Type B pancreatic cell (in vitro differentiated cells): ENCODE measurements around the gene PDE3B. TPM values are rescaled to one million over a fixed set of nuclear protein-coding genes. Genes with fewer than 3 reads are reported as not detected.
"Not testable (repeated sequence)": the region's sequence is repeated elsewhere in the genome, so short reads cannot be mapped to it uniquely, and the experiment has no call there.

Source experiments
- DNase-seq: peaks from one replicate; pipeline ENCODE4 v3.0.0; 2021; ENCODE audit warnings: mixed read lengths; ENCODE audit not compliant: unreplicated experiment; ENCODE audit errors: extremely low spot score
- H3K27ac Mint-ChIP-seq: 2 replicates; pipeline ENCODE4 v1.8.0; 2021; ENCODE audit warnings: mild to moderate bottlenecking, mixed read lengths
- H3K27me3 Mint-ChIP-seq: 2 replicates; pipeline ENCODE4 v1.8.0; 2021; ENCODE audit warnings: mixed read lengths
- H3K36me3 Mint-ChIP-seq: 2 replicates; pipeline ENCODE4 v1.8.0; 2021; ENCODE audit warnings: mixed read lengths
- H3K4me1 Mint-ChIP-seq: one replicate; pipeline ENCODE4 v1.8.0; 2021; ENCODE audit warnings: mixed read lengths; ENCODE audit not compliant: unreplicated experiment
- H3K4me3 Mint-ChIP-seq: 2 replicates; pipeline ENCODE4 v1.8.0; 2021; ENCODE audit warnings: mild to moderate bottlenecking, mixed read lengths
- H3K9me3 Mint-ChIP-seq: 2 replicates; pipeline ENCODE4 v1.8.0; 2021; ENCODE audit warnings: mixed read lengths
- total RNA-seq: library from RNA; stranded (reverse); gene quantifications from 2 replicates; pipeline ENCODE4 v1.2.1, GENCODE V29; 2021; ENCODE audit warnings: low replicate concordance
- TF ChIP-seq, protein P1 (sequence below): fragments of 200-600 bp; sonication (generic); conservative IDR thresholded peaks from 2 replicates; pipeline ENCODE4 v1.5.0; 2021; ENCODE audit warnings: antibody characterized with exemption, mild to moderate bottlenecking

PDE3B gene
- total RNA-seq, 1 donor from 2014 or later: 16.6 TPM

DNA sequence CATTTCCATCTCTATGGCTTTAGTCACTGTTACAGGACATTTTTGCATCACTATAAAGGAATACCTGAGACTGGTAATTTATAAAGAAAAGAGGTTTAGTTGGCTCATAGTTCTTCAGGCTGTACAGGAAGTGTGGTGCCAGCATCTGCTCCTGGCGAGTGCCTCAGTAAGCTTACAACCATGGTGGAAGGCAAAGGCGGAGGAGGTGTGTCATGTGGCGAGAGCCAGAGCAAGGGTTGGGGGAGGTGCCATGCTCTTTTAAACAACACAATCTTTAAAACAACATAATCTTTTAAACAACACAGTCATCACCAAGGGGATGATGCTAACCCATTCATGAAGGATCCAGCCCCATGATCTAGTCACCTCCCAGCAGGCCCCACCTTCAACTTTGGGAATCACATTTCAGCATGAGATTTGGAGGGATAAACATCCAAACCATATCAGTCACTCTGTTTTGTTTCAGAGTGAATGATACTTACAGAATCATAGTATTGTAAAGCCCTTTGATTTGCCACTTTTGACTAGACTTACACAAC, 103.3 kb downstream of the PDE3B start:
- H3K27me3 Mint-ChIP-seq: no peaks in the 10 kb centered on the region
- H3K4me1 Mint-ChIP-seq: peaks cover 10% of the 10 kb centered on the region
- no peak overlapping the region for H3K4me3 Mint-ChIP-seq
- H3K36me3 Mint-ChIP-seq: no peaks in the 10 kb centered on the region
- H3K27ac Mint-ChIP-seq: no peak overlapping the region
- peaks cover 9% of the 10 kb centered on the region for H3K9me3 Mint-ChIP-seq
- no peak for DNase-seq
- TF ChIP-seq, protein P1, sequence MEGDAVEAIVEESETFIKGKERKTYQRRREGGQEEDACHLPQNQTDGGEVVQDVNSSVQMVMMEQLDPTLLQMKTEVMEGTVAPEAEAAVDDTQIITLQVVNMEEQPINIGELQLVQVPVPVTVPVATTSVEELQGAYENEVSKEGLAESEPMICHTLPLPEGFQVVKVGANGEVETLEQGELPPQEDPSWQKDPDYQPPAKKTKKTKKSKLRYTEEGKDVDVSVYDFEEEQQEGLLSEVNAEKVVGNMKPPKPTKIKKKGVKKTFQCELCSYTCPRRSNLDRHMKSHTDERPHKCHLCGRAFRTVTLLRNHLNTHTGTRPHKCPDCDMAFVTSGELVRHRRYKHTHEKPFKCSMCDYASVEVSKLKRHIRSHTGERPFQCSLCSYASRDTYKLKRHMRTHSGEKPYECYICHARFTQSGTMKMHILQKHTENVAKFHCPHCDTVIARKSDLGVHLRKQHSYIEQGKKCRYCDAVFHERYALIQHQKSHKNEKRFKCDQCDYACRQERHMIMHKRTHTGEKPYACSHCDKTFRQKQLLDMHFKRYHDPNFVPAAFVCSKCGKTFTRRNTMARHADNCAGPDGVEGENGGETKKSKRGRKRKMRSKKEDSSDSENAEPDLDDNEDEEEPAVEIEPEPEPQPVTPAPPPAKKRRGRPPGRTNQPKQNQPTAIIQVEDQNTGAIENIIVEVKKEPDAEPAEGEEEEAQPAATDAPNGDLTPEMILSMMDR: no peak

DNA sequence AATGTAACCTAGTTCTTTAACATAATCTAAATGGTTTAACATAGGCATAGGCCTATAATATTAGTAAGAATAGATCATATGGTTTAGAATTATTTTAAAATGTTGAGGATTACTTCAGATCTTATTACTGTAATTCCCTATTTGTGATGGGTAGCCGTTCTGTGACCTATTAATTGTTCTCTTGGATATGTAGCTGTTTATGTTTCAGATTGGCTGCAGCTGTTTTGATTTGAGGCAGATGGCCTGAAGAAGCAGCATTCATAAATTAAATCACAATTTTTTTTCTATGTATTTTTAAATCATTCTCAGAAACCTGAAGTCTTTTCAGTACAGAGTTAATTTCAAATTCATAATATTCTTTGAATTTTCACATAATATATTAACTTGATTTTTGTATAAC, 104.5 kb downstream of the PDE3B start:
- no peak for DNase-seq
- H3K4me1 Mint-ChIP-seq: peaks cover 10% of the 10 kb centered on the region
- no peaks in the 10 kb centered on the region for H3K36me3 Mint-ChIP-seq
- no peak overlapping the region for H3K27ac Mint-ChIP-seq
- TF ChIP-seq, protein P1: no peak
- H3K4me3 Mint-ChIP-seq: no peak overlapping the region
- no peaks in the 10 kb centered on the region for H3K27me3 Mint-ChIP-seq
- peaks cover 4% of the 10 kb centered on the region for H3K9me3 Mint-ChIP-seq

DNA sequence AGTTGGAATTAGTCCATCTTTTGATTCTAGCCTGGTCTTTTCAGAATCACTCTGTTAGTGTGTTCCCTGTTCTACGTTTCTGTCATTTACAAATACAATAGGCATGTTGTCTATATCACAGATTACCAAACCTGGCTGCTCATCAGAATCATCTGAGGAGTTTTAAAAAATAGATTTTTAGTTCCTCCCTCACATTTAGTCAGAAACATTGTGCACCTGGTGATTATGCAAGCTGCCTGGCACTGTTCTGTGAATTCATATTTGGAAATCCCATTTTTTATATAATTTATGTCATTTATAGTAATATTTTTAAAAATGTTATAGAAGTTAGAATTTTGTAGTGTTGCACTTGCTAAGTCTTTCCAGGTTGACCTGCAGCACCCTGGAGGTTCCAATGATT, 107.3 kb downstream of the PDE3B start:
- TF ChIP-seq, protein P1: no peak
- no peak overlapping the region for H3K4me3 Mint-ChIP-seq
- H3K27ac Mint-ChIP-seq: no peak overlapping the region
- no peaks in the 10 kb centered on the region for H3K9me3 Mint-ChIP-seq
- H3K27me3 Mint-ChIP-seq: no peaks in the 10 kb centered on the region
- no peak for DNase-seq
- no peaks in the 10 kb centered on the region for H3K36me3 Mint-ChIP-seq
- peaks cover 10% of the 10 kb centered on the region for H3K4me1 Mint-ChIP-seq

DNA sequence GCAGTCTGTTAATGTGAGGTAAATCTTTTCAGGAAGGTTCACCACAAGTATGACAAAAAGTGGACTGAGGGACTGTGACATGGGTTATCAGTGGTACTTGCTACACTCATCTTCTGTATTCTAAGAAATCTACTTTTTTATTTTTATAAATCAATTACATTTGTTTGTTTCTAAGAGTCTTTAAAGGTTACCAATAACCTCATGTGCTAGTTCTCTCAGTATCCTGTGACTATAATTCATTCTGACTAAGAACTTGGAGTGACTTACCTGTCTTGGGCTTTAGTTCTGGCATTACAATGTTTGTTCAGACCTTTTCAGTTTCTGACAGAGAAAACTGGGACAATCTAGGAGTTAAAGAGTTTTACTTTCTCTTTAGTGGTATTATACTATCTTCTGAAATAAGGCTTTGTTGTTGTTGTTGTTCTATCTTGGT, 108.4 kb downstream of the PDE3B start:
- Mint-ChIP-seq H3K36me3 (no peaks in the 10 kb centered on the region), H3K27me3 (no peaks in the 10 kb centered on the region), H3K4me1 (peaks cover 5% of the 10 kb centered on the region), H3K4me3 (no peak overlapping the region), H3K27ac (no peak overlapping the region), H3K9me3 (no peaks in the 10 kb centered on the region)
- DNase-seq: no peak
- TF ChIP-seq, protein P1: no peak

- H3K9me3 Mint-ChIP-seq: no peaks in the 10 kb centered on the region
- DNase-seq: no peak
- H3K4me1 Mint-ChIP-seq: no peaks in the 10 kb centered on the region
- no peak overlapping the region for H3K4me3 Mint-ChIP-seq
- H3K36me3 Mint-ChIP-seq: no peaks in the 10 kb centered on the region
- no peak overlapping the region for H3K27ac Mint-ChIP-seq
- H3K27me3 Mint-ChIP-seq: no peaks in the 10 kb centered on the region
- TF ChIP-seq, protein P1: no peak
Observed at GRCh38 chr11:14755140-14755539, 111.5 kb downstream of the PDE3B start.

DNA sequence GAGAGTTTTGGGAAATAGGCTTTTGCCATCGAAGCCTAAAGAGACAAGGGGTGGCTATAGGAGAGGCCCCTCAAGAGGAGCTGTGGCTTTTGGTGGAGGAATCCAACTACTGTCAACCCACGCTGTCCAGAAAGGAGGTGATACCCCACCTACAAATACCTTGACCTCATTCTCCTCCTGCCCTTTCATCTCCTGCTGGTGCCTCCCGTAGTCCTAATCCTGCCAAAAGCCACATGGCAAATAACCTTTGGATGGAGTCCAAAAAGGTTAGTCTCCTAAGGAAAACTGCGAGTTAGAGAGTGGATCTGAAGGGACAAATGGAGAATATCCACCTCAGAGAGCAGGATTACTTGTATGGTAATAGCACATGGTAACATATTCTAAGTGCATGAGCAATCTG, 112.7 kb downstream of the PDE3B start:
- TF ChIP-seq, protein P1: no peak
- Mint-ChIP-seq H3K36me3 (no peaks in the 10 kb centered on the region), H3K4me1 (no peaks in the 10 kb centered on the region), H3K4me3 (no peak overlapping the region), H3K27ac (no peak overlapping the region), H3K27me3 (no peaks in the 10 kb centered on the region), H3K9me3 (no peaks in the 10 kb centered on the region)
- DNase-seq: no peak

DNA sequence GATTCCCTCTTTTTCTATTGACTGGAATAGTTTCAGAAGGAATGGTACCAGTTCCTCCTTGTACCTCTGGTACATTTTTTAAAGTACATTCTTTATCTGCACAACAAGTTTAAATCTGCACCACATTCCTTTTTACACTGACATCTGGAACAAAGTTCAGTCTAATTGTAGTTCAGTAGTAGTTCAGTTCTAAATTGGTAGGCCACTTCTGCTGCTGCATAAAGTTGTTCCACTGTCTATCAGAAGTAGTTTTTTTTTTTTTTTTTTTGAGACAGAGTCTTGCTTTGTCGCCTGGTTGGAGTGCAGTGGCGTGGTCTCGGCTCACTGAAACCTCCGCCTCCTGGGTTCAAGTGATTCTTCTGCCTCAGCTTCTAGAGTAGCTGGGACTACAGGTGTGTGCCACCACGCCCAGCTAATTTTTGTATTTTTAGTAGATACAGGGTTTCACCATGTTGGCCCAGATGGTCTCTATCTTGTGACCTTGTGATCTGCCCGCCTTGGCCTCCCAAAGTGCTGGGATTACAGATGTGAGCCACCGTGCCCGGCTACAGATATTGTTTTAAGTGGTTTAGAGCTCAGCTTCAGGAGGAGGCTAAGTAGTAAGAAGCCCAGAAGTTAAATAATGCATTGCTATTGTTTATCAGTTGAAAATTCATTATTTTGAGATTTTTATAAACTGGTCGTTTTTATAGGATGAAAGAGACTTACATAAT, 115.9 kb downstream of the PDE3B start:
- H3K36me3 Mint-ChIP-seq, H3K27ac Mint-ChIP-seq, H3K4me3 Mint-ChIP-seq, H3K27me3 Mint-ChIP-seq, DNase-seq, H3K9me3 Mint-ChIP-seq, H3K4me1 Mint-ChIP-seq: not testable (repeated sequence)
